ENCODE measurements around the gene AHSA1.
"Not testable (repeated sequence)": the region's sequence is repeated elsewhere in the genome, so short reads cannot be mapped to it uniquely, and the experiment has no call there.

GRCh38 chr14:77416098-77416497 is 41.8 kb upstream of the AHSA1 start:
- TF ChIP-seq SP1 (IDR thresholded peaks at IDR 0.05); ZNF384 (IDR thresholded peaks at IDR 0.05); PKNOX1 (IDR thresholded peaks at IDR 0.05); SUZ12 (IDR thresholded peaks at IDR 0.05); NFRKB (IDR thresholded peaks at IDR 0.05); BHLHE40 (IDR thresholded peaks at IDR 0.05; ENCODE audit: borderline replicate concordance); ARNT (IDR thresholded peaks at IDR 0.05); L3MBTL2 (conservative IDR thresholded peaks at IDR 0.05): not testable (repeated sequence)
